ENCODE measurements around the gene GNAI1.

The GNAI1 gene

GRCh38 chr7:80088705-80089104, 45.9 kb upstream of the GNAI1 start:
- Histone ChIP-seq H3K4me1 (ENCODE audit: insufficient read depth, low read length) (no peaks in the 10 kb centered on the region), H3K4me2 (ENCODE audit: insufficient read depth, low read length) (no peak overlapping the region), H3K27me3 (ENCODE audit: insufficient read depth, low read length, poor library complexity) (no peaks in the 10 kb centered on the region), H2AFZ (ENCODE audit: low read depth, low read length) (no peak overlapping the region), H3K9me3 (ENCODE audit: insufficient read depth, low read length, severe bottlenecking) (no peaks in the 10 kb centered on the region), H4K20me1 (ENCODE audit: insufficient read depth, low read length) (no peaks in the 10 kb centered on the region), H3K36me3 (ENCODE audit: insufficient read depth, low read length) (no peaks in the 10 kb centered on the region), H3K27ac (ENCODE audit: low read length) (no peak overlapping the region), H3K4me3 (ENCODE audit: low read depth in 1 of 2, low read length in 2 of 2) (no peak overlapping the region), H3K9ac (ENCODE audit: low read depth, low read length) (no peak overlapping the region), H3K79me2 (ENCODE audit: insufficient read depth, low read length) (no peaks in the 10 kb centered on the region)
- no peak for TF ChIP-seq EZH2 (IDR thresholded peaks at IDR 0.05; ENCODE audit: borderline replicate concordance, low read depth, low read length, severe bottlenecking)
- TF ChIP-seq CTCF (IDR thresholded peaks at IDR 0.05; ENCODE audit: borderline replicate concordance, extremely low read depth, low read length, poor library complexity, severe bottlenecking) = no peak
- ATAC-seq (ENCODE audit: insufficient read depth, low read depth) = no peak
- no peak for DNase-seq

- H3K4me3 ChIP-seq (ENCODE audit: low read depth in 1 of 2, low read length in 2 of 2) = no peak overlapping the region
- H3K4me2 ChIP-seq (ENCODE audit: insufficient read depth, low read length) = no peak overlapping the region
- no peak overlapping the region for H2AFZ ChIP-seq (ENCODE audit: low read depth, low read length)
- no peaks in the 10 kb centered on the region for H3K27me3 ChIP-seq (ENCODE audit: insufficient read depth, low read length, poor library complexity)
- H3K36me3 ChIP-seq (ENCODE audit: insufficient read depth, low read length) = no peaks in the 10 kb centered on the region
- no peak overlapping the region for H3K9ac ChIP-seq (ENCODE audit: low read depth, low read length)
- DNase-seq = no peak
- H3K4me1 ChIP-seq (ENCODE audit: insufficient read depth, low read length) = no peaks in the 10 kb centered on the region
- ATAC-seq (ENCODE audit: insufficient read depth, low read depth) = no peak
- no peaks in the 10 kb centered on the region for H3K79me2 ChIP-seq (ENCODE audit: insufficient read depth, low read length)
- no peaks in the 10 kb centered on the region for H3K9me3 ChIP-seq (ENCODE audit: insufficient read depth, low read length, severe bottlenecking)
- no peaks in the 10 kb centered on the region for H4K20me1 ChIP-seq (ENCODE audit: insufficient read depth, low read length)
- no peak for TF ChIP-seq EZH2 (IDR thresholded peaks at IDR 0.05; ENCODE audit: borderline replicate concordance, low read depth, low read length, severe bottlenecking)
- no peak for TF ChIP-seq CTCF (IDR thresholded peaks at IDR 0.05; ENCODE audit: borderline replicate concordance, extremely low read depth, low read length, poor library complexity, severe bottlenecking)
- no peak overlapping the region for H3K27ac ChIP-seq (ENCODE audit: low read length)
These were observed 45.3 kb upstream of the GNAI1 start for GRCh38 chr7:80089366-80089765.

- H3K79me2 ChIP-seq (ENCODE audit: insufficient read depth, low read length) = no peaks in the 10 kb centered on the region
- no peak overlapping the region for H3K27ac ChIP-seq (ENCODE audit: low read length)
- no peak overlapping the region for H3K4me2 ChIP-seq (ENCODE audit: insufficient read depth, low read length)
- no peaks in the 10 kb centered on the region for H3K36me3 ChIP-seq (ENCODE audit: insufficient read depth, low read length)
- no peak for TF ChIP-seq CTCF (IDR thresholded peaks at IDR 0.05; ENCODE audit: borderline replicate concordance, extremely low read depth, low read length, poor library complexity, severe bottlenecking)
- TF ChIP-seq EZH2 (IDR thresholded peaks at IDR 0.05; ENCODE audit: borderline replicate concordance, low read depth, low read length, severe bottlenecking) = no peak
- DNase-seq (no peak), ATAC-seq (ENCODE audit: insufficient read depth, low read depth) (no peak)
- H3K9me3 ChIP-seq (ENCODE audit: insufficient read depth, low read length, severe bottlenecking) = no peaks in the 10 kb centered on the region
- H3K27me3 ChIP-seq (ENCODE audit: insufficient read depth, low read length, poor library complexity) = no peaks in the 10 kb centered on the region
- no peak overlapping the region for H3K9ac ChIP-seq (ENCODE audit: low read depth, low read length)
- H3K4me1 ChIP-seq (ENCODE audit: insufficient read depth, low read length) = no peaks in the 10 kb centered on the region
- H3K4me3 ChIP-seq (ENCODE audit: low read depth in 1 of 2, low read length in 2 of 2) = no peak overlapping the region
- no peak overlapping the region for H2AFZ ChIP-seq (ENCODE audit: low read depth, low read length)
- H4K20me1 ChIP-seq (ENCODE audit: insufficient read depth, low read length) = no peaks in the 10 kb centered on the region
These were observed 41.3 kb upstream of the GNAI1 start for GRCh38 chr7:80093349-80093748.

GRCh38 chr7:80095545-80095944, 39.1 kb upstream of the GNAI1 start:
- H3K4me3 ChIP-seq (ENCODE audit: low read depth in 1 of 2, low read length in 2 of 2) = no peak overlapping the region
- no peak overlapping the region for H3K9ac ChIP-seq (ENCODE audit: low read depth, low read length)
- TF ChIP-seq EZH2 (IDR thresholded peaks at IDR 0.05; ENCODE audit: borderline replicate concordance, low read depth, low read length, severe bottlenecking) (no peak), CTCF (IDR thresholded peaks at IDR 0.05; ENCODE audit: borderline replicate concordance, extremely low read depth, low read length, poor library complexity, severe bottlenecking) (peak; percentile 54)
- no peaks in the 10 kb centered on the region for H3K36me3 ChIP-seq (ENCODE audit: insufficient read depth, low read length)
- no peak for DNase-seq
- no peaks in the 10 kb centered on the region for H3K4me1 ChIP-seq (ENCODE audit: insufficient read depth, low read length)
- no peaks in the 10 kb centered on the region for H3K27me3 ChIP-seq (ENCODE audit: insufficient read depth, low read length, poor library complexity)
- no peaks in the 10 kb centered on the region for H4K20me1 ChIP-seq (ENCODE audit: insufficient read depth, low read length)
- no peak overlapping the region for H3K4me2 ChIP-seq (ENCODE audit: insufficient read depth, low read length)
- H3K9me3 ChIP-seq (ENCODE audit: insufficient read depth, low read length, severe bottlenecking) = no peaks in the 10 kb centered on the region
- H3K27ac ChIP-seq (ENCODE audit: low read length) = no peak overlapping the region
- H3K79me2 ChIP-seq (ENCODE audit: insufficient read depth, low read length) = no peaks in the 10 kb centered on the region
- H2AFZ ChIP-seq (ENCODE audit: low read depth, low read length) = no peak overlapping the region
- no peak for ATAC-seq (ENCODE audit: insufficient read depth, low read depth)
